NCI-H1092 treated with DMSO at 0.1 percent for 48 hours (cell line): ENCODE results near the gene RAPGEF2.
"Not testable (repeated sequence)": the region's sequence is repeated elsewhere in the genome, so short reads cannot be mapped to it uniquely, and the experiment has no call there.

Experiments used
- DNase-seq: peaks from one replicate; lab custom pipeline; 2025; lab: John Stamatoyannopoulos, UW

The RAPGEF2 gene

DNA sequence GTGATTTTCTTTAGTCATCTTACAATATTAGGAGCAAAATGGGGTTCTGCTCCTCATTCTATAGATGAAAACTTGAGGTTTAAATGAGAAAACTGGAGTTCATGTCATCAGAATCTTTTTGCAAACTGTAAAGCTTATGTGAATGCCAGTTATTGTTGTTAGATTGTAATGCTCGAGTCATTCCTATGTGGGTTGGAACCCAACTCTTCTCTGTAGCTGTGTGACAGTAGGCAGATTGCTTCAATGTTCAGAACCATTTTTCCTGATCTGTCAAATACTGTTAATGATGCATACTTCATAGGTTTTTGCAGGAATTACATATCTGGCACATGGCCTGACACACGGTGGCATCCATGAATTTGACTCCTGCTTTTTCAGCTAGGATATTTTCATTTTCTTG is 178.9 kb downstream of the RAPGEF2 start:
- no peak for DNase-seq

DNA sequence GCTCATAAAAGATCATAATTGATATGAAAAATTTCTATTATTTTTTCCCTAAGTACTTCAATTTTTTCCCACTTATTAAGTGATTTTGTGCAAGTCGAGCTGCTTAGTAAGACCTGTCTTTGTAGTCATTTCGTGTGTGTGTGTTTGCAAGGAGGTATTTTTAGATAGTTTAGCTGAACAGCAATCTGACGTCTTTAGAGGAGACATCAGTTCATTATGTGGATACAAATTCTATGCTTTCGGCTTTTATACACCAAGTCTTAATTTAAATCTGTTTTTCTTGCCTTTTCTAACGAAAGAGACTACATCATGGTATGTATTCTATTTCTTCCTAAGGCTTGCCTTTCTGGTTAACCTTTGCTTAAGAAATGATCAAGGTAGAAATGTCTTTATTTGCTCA is 179.4 kb downstream of the RAPGEF2 start:
- no peak for DNase-seq

DNA sequence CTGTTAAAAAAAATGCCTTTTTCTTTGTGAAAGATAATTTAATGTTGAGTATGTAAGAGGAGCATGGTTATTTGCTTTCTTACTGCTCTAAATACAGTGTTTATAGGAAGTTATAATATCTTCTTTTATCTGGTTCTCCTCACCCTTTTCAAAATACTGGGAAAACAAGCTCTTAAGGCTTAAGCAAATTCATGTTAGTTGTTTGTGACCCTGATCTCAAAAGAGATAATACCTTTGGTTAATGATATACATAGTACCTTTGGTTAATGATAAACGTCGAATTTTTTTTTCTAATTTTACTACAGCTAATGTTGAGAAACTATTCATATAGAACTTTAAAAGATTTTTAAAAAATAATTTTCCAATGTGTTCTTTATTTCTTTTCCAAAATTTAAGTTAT is 180.1 kb downstream of the RAPGEF2 start:
- no peak for DNase-seq

DNA sequence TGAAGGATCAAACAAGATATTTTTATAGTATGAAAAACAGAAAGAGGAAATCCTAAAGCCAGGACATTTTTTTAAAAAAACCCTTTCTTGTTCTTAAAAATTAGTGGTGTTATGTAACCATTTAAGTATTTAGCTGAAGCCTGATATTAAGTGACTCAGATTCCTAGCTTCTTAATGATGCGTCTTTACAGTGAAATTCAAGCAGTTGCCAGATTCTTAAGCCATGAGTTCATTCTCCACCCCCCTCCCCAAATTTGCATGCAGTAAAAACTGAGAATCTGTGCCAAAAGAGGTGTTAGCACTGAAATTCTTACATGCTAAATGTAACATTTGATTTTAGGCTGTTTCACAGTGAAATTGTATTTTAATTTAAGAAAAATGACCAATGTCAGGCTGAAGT is 180.8 kb downstream of the RAPGEF2 start:
- no peak for DNase-seq

DNA sequence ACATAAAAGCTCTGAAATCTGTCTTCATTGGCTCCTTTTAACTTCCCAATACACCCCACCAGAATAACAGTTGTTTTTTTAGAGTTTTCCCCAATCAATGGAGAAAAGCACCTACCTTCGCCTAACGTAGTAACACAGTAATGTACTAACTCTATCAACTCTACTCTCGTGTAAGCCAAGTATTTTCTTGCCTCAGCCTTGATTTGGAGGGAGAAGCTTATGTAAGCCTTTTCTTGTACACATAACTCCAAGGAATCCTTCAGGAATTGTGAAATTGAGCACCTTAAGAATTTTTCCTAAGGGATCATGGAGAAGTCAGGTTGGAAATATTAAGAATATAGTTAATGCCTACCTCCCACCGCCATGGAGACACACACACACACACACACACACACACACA is 181.2 kb downstream of the RAPGEF2 start:
- no peak for DNase-seq

DNA sequence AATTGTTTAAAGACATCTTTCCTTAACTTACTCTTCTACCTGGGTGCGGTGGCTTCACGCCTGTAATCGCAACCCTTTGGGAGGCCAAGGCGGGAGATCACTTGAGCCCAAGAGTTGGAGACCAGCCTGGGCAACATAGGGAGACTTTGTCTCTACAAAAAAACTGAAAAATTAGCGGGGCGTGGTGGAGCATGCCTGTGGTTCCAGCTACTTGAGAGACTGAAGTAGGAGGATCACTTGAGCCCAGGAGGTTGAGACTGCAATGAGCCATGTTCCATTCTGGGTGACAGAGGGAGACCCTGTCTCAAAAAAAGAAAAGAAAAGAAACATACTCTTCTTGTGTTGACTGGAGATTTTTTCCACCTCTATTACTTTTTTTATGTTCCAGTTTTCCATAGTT is 181.9 kb downstream of the RAPGEF2 start:
- no peak for DNase-seq

DNA sequence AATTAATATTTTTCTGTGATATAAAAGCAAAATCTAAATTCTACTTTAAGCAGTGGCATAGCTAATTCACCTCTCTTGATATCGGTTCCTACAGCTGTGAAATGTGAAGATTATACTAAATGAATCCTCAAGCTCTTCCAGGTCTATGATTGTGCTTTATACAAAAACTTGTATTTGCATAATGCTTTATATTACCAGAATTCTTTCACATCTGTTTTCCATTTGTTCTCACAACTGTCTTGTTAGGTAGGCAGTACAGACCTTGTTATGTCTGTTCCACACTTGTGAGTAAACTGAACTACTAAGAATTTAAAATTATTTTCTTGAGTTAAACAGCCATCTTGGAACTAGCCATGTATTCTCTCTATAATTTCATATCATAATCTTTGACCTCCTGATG is 184.9 kb downstream of the RAPGEF2 start:
- no peak for DNase-seq

DNA sequence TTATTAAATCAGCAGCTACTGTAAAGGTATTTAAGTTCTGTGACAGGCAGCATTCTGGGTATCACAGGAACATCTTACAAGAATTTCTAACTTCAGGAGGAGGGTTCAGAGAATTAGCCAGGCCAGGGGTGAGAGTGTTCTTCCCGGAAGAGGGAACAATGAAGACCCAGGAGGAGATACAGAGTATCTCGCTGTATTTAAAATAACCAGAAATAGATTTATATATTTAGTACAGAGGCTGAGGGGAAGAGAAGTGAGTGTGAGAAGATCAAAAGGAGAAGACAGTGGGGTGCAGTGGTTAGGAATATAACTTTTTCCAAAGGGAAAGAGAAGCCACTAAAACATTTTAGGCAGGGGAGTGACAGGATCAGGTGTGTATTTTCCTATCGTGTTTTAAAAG is 186.8 kb downstream of the RAPGEF2 start:
- no peak for DNase-seq

DNA sequence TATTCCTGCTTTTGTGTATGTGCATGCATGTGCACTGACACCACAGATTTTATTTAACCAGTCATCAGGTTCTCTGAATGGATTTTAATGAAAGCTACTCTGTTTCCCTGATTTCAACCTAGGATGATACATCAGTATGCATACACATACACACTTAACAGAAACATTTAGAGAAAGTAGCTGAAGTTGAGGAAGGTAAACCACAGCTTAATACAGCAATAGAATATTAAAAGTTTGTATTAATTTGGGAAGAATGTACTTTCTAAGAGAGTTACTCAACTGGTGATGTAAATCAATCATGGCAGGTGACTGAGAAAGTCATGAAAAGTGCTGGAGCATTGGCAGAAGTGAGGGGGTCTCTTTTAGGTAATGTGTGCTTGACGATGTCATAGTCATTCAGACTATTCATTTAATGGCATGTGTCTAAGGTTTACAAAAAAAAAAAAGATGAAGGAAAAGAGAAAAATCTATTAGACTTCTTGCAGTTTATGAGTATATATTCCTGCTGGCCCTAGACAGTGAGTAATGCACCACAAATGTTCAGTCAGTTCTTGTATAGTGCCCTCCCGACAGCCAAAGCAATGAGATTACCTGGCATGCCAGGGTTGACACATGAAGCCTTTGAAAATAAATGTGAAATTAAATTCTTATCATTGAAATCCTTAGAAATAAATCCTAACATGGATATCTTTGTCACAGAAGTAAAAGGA is 187.6 kb downstream of the RAPGEF2 start:
- DNase-seq, result no peak

DNA sequence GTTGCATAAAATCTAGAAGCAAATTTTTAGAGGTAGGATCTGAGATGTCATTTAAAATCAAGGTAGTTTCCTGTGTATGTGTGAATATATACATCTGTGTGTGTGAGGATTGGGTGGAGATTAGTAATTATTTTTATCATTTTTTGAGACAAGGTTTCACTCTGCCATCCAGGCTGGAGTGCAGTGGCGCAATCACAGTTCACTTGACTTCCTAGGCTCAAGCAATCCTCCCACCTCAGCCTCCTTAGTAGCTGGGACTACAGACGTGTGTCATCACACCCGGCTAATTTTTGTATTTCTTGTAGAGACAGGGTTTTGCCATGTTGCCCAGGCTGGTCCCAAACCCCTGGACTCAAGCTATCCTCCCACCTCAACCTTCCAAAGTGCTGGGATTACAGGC is 188.3 kb downstream of the RAPGEF2 start:
- DNase-seq, result no peak

DNA sequence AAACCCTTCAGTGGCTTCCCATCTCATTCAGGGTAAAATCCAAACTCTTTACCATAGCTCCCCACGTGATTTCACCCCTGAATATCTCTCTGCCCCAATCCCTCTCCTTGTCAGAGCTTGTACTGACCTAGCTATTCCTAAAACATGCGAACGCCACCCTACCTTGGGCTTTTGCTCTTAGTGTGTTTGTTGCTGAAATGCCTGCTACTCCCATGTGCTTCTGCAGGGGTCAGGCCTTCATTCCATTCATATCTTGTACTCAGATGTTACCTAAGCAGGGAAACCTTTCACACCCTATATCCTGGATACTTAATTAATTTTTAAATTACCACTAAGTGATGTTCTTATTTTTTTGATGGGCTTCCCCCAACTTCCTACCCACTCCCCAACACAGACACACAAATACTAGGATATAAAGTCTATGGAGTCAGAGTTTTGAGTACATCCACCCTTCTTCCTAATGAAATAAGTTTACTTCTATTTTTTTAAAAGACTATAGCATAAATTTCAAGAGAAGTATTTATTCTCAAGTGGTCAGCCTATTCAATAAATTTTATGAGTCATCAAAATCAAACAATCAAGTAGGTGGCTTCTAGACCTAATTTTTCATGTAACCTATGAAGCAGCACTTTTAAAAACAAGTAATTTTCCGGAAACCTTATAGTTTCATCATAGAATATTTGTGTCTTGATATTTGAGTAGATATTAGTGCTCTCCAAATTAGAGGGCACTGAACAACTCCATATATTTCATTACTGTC is 189.4 kb downstream of the RAPGEF2 start:
- no peak for DNase-seq

DNA sequence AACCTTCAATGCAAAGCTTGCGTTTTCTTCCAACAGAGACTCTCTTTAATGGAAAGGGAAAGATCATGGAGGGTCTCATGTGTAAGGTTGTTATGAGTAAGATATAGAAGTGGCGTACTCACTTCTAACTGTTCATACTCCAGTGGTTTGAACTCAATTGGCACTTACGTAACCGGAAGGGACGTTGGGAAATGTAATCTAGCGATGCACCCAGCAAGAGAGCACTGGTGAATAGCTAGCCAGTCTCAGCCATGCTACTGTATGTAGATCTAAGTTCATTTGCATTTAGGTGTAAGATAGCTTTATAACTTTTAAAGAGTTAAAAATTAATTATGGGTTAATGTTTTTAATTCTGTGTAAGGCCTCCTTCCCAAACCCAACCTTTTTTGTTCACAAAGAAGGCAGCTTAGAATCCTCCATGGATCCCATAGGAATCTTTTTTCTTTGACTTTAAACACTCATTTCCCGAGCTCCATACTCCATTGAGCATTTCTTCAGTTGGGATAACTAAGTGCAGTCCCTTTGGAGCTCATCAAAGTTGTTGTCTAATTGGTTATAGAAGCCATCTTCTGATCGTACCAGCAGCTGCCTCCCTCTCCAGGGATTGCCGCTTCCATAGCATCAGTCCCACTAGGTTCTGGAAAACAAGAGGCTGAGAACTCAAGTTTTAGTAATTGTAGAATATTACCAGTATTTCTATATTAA is 191.1 kb downstream of the RAPGEF2 start:
- DNase-seq, result no peak

DNA sequence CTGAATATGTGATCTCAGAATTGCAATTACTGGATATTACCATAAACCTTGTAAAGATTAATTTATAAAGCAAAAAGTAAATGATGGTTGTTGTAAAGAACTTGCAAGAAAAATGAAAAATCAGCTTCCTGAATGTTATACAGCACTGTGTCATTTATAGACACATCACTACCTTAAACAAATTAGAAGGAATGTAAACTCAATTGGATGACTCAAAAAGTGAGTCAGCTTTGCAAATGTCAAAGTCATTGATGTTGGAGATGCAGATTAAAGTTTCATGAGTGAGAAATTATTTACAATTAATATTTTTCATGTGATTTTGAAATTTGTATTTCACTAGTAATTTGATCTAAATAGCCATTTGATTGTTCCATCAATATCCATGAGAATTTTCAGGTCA is 193.2 kb downstream of the RAPGEF2 start:
- no peak for DNase-seq

DNA sequence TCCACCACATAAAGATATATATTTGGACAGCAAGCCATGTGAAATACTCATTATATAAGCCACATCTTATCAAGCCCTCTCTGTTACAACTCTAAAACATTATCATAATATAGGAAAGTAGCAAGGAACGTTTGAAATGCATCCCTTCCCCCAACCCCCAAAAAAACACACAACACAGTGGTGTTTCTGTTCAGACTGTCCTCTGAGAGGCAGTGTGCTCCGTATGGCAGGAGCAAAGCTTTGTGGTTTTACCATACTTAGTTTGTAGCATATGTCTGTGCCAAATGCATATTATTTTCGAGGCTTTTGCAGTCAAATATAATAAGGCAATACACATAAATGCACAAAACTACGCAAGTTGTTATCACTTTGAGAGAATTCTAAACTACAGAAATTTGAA is 194.2 kb downstream of the RAPGEF2 start:
- DNase-seq, result no peak

DNA sequence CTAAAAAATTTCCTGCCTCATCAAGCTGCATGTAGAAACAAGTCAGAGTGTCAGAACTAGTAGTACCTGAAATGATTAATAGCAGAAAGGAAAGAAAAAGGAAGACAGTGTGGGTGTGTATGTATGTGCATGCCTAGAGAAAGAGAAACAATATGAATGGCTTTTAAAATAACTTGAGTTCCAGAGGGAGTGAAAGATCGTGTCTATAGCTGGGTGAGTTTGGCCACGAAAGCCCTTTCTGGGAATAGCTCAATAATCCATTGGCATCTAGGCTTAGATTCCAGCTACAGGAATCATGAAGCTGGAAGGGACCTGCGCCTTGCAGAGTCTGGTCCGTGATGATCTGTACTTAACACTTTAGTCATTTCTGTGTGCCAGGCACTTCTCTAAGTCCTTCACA is 195.6 kb downstream of the RAPGEF2 start:
- no peak for DNase-seq

DNA sequence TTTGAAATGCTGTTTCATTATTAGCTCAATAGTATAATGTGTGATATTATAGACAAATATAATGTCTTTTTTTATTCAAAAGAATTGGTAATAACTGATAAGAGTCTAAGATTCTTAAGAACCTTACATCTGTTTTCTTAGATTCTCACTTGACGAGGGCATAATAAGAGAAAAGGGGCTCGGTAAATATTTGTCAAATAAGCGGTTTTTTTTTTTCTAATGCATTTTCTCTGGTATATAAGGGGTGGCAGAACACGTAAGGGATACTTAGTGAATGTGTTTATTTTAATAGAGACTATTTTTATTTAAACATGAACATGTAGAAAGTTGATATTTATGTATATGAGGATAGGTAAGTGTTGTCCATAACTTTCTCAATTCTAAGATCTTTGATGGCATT is 200.6 kb downstream of the RAPGEF2 start:
- DNase-seq, result no peak

DNA sequence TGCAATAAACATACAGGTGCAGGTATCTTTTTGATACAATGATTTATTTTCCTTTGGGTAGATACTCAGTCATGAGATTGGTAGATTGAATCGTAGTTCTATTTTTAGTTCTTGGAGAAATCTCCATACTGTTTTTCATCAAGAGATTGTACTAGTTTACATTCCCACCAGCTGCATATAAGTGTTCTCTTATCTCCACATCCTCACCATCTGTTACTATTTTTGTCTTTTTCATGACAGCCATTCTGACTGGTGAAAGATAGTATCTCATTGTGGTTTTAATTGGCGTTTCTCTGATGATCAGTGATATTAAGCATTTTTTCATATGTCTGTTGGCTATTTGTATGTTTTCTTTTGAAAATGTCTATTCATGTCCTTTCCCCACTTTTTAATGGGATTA is 202.2 kb downstream of the RAPGEF2 start:
- DNase-seq, result no peak

DNA sequence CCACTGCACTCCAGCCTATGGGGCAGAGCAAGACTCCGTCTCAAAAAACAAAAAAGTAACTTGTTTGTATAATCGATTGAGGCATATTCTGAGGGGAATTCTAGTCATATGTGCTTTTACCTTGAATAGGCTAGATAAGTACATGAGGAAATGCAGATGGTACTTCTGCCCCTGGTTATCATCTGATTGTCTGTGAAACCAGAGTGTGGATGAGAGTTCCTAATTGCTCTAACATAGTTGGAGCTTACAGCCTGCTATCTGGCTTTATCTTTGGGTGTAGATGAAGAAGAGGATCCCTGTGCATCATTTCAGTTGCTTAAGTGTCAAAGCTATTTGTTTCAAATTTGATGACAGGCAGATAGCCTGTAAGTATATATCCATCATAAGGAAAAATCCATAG is 205.1 kb downstream of the RAPGEF2 start:
- no peak for DNase-seq

DNA sequence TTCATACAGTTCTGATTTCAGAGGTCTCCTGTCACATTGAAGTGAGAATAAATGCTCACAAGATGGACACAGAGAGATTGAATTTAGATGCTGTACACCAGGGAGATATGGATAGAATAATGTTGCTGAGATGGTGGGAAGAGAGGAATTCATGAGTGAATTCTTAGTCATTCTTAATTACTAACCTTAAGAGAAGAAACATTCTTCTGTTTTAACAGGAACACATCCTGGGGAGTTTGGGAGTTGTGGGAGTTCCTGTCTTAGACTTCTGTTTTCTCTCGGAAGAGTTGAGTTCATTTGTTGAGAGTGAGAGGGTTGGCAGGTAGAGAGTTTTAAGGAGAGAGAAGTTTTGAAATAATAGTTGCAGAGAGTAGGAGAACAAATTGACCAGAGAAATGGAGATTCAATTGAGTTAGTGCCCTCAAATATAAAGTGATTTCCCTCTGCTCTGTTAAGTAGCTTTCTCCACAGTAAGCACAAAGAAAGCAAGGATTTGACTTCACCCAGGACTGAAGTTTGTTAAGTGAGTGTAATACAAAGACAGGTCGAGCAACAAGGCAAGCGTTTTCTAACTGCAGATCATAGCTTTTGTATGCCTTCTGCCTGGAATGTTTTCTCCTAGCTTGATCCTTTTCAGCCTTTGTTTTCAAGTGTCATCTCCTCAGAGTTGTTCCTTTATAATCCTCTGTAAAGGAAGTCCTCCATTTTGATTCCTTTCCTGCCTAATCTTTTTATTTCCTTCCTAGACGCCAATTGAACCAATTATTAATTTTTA is 205.9 kb downstream of the RAPGEF2 start:
- DNase-seq, result no peak

DNA sequence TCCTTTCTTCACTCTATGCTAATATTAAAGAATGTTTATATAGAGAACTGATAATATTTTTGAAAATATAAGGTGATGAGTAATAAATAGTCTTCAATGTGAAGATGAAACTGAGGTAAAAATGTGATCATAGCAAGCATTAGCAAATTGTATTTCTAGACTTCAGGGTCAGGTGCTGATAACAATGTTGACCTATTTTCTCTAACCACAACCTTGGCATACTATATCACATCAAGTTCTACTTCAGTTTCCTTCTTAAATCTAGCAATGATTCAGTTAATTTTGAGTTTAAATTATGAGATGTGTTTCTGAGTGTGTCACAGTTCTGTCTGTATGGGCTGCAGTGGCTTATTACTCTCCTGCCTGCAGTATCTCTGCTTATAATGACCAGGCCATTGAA is 209.4 kb downstream of the RAPGEF2 start:
- DNase-seq, result no peak

DNA sequence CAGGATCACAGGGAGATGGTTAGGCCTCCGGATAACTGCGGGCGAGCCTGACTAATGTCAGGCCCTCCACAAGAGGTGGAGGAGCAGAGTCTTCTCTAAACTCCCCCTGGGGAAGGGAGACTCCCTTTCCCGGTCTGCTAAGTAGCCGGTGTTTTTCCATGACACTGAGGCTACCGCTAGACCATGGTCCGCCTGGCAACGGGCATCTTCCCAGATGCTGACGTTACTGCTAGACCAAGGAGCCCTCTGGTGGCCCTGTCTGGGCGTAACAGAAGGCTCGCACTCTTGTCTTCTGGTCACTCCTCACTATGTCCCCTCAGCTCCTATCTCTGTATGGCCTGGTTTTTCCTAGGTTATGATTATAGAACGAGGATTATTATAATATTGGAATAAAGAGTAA is 213.0 kb downstream of the RAPGEF2 start:
- not testable (repeated sequence) for DNase-seq

DNA sequence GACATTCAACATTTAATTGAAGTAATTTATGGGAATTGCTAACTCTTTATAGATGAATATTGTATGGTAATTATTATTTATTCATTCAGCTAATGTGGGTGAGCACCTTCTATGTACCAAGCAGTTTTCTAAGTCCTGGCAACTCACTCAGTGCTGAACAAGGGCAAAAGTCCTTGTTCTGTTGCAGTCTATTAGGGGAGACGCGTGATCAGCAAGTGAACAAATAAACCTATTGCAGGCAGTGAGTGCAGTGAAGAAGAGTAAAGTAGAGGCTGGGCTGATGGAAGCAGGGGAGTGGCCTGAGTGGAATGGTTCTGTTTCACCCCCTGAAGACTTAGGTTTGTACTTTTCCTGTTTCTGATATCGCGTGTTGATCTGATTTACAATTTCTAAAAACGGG is 214.3 kb downstream of the RAPGEF2 start:
- no peak for DNase-seq
